GM21390 (cell line): ENCODE measurements around the gene TGFBR3.

ENCODE experiments used
- ATAC-seq: cut with Tn5 transposase; IDR thresholded peaks from one replicate; pipeline ENCODE4 v1.9.1; 2021; ENCODE audit not compliant: unreplicated experiment

TGFBR3 gene

DNA sequence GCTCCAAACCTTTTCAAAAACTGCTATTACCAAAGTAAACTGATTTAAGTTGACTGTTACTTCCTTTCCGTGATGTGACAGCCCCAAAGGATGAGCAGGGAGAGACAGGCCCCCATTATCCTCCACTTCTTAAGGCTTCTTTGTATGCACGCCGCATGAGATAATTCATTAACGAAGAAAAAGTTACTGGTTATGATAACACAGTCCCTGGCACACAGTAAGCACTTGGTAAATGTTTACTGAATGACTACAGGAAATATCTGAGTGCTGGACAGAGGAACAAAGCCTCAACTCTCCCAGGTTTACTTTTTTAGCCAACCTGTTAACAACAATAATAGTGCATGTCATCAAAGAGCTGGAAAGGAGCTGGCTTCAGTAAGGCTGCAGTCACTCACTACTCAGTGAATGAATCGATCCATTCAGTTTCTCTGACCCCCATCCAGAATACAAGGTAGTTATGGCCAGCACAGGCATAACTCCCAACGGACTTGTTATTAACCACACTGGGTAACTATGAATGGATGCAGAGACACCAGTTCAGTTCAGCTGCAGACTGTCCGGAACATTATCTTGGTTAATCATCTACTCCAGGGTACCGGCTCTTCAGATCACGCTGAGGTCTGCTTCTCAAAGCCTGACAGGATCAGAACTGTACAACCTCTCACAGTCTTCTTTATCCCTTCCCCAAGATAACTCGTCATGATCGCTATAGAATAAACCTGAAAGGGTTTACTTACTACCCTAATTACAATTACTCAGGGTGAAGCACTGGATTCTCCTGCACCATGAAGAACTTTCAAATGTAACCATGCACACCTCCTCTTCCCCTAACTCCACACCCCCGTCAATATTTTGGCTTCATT is 58.3 kb downstream of the TGFBR3 start:
- no peak for ATAC-seq

DNA sequence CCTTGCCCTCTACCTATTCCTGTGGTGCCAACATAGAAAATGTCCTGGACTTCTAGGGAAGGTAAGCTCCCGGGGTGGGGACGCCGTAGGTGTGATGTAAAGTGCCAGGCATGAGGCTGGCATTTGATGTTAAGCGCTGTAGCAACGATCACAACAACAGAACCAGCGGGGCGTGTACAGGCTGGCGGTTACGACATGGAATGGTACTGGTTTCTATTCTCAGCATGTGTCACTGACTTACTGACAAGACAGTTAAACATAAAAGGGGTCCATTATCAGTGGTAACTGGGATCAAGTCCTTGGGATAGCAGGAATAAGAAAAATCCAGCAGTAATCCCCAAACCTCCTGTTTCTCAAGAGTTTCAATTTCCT is 58.9 kb downstream of the TGFBR3 start:
- ATAC-seq, result no peak

DNA sequence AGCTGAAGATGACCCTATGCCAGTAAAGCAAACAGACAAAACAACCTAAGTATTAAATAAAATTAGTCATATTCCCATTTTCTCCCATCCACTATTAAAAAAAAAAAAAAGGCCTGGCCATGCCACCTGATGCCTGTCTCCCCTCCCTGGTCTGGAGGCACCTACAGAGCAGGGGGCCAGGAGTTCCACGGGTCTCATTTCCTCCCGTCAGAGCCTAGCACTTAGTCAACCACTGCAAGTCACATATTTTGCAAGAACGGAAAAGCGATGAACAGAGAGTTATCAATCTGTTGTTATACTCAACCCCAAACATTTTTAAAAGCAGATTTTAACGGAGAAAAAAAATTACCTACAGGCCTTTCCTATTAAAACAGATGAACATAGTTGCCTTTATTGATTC is 59.3 kb downstream of the TGFBR3 start:
- ATAC-seq, result no peak

DNA sequence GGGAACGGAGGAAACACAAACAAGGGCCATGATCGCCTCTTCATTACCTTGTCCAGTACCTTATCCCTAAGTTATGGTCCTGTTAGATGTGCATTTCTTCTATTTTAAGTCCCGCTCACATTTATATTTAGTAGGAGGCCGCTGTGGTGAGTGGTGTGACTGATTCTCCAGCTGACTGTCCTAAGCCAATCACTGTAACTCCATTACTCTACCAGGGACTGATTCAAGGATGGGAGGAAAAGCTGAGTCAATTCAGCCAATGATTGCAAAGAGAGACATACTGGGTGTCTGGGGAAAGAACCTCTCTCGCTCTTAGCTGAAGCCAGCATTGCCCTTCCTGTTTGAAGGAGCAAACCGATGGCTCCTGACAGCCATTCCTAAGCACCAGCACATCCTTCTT is 59.7 kb downstream of the TGFBR3 start:
- no peak for ATAC-seq

DNA sequence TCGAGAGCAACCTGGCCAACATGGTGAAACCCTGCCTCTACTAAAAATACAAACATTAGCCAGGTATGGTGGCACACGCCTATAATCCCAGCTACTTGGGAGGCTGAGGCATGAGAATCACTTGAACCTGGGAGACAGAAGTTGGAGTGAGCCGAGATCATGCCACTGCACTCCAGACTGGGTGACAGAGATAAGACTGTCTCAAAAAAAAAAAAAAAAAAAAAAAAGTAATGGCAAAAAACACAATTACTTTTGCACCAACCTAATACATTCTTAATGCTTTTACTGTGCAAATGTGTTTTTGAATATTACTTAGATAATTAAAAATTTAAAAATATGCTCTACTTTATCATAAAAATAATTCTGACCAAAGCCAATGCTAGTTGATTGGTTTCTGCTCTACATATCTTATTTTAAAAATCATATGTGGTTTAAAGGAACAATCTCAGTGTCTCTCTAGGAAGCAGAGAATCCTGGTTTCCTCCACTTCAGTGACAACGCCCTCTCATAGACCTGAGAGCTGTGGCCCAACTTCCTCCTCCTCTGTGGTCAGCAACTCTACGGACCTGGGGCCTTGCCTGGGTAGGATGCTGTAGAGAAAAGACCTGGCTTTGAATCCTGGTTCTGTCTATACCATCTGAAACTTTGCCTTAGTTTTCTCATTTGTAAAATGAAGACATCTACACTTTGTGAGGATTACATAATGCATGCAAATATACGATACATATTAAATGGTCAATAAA is 64.7 kb downstream of the TGFBR3 start:
- no peak for ATAC-seq

DNA sequence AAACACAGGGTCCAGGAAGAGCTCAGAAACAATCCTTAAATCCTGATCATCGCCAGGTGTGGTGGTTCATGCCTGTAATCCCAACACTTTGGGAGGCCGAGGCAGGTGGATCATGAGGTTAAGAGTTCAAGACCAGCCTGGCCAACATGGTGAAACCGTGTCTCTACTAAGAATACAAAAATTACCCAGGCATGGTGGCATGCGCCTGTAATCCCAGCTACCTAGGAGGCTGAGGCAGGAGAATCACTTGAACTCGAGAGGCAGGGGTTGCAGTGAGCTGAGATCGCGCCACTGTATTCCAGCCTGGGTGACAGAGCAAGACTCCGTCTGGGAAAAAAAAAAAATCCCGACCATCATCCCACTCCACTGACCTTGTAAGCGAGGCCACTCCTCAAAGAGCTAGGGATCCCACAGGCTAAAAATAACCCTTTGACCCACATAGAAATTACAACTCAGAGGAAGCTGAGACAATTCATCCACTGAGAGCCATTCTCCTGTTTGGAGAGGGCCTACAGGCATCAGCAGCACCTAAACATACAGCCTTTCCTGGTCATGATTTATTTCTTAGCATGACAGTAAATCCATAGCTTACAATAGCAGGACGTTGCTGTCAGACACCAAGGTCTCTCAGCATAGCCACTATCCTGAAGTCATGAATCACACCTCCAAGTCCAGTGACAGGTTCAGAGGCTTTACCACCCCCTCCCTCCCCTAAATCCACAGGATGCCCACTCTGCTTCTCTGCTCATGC is 66.7 kb downstream of the TGFBR3 start:
- ATAC-seq, result no peak

DNA sequence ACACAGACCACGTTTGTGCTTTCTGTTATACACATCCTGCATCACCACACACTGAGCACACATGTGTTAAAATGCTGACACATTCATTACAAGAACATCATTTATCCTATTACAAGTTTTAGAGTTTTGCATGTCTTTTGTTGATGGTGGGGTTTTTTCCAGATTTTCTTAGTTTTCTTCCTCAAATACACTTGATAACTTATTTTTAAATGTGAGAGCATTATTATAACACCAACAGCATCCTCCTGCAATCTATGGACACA is 67.3 kb downstream of the TGFBR3 start:
- ATAC-seq, result no peak

DNA sequence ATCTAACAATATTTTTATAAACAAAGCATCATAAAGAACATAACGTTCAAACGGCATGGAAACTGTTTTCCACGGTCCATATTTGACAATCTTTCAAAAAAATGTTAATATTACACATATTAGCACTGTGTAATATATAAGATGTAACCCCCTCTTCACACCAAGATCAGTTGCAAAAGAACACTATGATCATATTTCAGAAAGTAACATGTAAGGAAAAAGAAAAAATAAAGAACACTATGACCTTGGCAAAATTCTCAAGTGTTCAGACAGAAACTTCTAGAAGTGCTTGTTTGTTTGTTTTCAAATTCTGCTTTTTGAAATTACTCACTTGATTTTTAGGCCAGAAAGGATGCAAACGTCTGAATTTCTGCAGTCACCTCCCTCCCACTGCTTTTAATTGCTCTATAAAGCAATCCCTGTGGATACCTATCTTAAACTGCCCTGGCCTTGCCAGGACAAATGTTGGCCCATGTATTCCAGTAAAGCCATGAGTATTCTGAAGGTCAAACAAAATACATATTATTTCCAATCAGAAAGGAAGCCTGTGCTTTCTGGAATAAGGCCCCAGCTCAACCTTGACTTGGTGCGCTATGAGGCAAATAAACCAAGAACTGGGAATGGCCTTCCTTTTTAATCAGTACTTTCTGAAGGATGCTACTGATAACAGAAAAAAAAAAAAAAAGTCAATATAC is 68.6 kb downstream of the TGFBR3 start:
- ATAC-seq, result no peak

DNA sequence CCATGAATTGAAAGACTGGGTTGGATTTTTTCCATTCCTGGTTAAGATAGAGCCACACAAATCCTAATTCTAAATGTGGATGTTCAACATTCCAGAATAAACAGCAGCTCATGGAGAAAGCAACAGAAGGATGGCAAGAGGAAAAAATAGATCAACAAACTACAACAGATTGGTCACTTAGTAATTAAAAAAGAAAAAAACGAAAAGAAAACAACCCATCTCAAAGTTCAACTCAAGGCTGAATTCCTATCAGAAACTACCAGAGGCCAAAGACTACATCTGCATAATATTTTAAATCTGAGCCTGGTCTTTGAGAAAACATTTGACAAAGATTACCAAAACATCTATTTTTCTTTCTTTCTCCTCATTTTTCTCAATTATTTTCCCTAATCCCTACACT is 69.9 kb downstream of the TGFBR3 start:
- ATAC-seq, result no peak

DNA sequence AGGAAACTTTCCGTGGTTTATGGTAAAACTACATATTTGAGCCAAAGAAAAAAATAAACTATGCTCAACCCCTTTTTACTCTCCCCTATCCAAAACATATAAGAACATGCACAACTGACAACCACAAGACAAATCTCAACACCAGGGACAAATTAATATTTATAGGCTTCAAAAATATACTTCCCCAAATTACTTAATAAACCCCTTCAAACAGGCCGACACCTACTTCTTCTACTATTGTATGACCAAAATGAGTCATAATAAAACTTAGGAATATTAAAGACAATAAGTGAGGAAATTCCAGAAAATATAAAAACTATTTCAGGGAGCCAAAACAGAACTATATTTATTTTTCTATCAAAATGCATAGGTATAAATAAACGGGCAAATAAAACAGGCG is 71.5 kb downstream of the TGFBR3 start:
- no peak for ATAC-seq

DNA sequence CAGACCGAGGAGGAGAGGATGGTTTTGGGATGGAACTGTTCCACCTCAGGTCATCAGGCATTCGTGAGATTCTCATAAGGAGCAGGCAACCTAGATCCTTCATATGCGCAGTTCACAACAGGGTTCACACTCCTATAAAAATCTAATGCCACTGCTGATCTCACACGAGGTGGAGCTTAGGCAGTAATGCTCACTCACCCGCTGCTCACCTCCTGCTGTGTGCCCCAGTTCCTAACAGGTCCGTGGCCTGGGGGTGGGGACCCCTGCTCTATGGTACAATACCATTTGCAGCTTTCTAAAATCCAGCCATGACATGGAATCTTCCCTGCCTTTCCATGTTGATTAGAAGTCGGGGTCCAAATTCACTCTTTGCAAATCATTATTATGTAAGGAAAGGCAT is 72.1 kb downstream of the TGFBR3 start:
- no peak for ATAC-seq

DNA sequence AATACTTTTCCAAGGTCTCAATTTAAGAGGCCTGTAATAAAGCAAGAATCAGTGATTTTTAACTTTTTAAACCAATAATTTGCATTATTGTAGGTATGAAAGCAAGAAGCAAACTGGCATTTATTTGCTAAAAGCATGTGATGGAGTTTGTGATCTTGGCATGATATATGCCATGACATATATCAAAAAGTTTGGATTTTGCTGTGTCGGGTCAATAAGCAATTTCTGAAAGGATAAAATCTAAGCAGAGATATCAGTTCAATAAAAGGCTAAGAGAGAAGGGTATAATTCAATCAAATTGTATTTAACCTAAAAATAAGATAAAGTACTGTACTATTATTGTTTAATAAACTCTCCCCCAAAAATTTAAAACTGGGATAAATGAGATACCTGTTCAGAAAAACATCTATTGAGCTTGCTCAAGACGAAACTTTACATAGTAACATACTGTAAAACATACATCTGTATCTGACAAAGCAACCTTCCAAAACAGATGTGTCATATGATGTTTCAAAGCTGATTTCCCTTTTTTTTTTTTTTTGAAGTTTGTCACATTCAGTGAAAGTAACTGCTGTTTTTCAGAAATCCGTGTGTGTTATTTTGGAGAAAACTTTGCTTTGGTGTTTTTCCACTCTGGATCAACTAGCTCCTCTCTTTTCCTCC is 74.5 kb downstream of the TGFBR3 start:
- ATAC-seq, result no peak

DNA sequence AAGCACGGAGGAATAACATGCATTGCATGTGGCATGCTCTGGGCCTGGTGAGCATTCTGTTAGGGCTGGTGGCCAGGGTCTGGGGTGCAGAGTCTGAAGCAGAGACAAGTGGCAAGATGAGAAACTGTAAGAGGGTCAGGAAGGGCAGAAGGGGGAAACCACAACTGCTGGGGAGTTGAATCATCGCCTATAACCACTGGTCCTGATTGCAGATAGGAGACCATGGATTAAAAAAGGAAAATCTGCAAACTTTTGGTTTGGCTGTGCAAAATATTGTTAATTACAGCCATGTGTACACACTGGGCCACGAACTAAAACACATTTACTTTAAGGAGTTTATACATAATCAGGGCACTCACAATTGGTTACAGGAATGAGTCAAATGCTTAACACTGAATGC is 76.6 kb downstream of the TGFBR3 start:
- ATAC-seq, result no peak

DNA sequence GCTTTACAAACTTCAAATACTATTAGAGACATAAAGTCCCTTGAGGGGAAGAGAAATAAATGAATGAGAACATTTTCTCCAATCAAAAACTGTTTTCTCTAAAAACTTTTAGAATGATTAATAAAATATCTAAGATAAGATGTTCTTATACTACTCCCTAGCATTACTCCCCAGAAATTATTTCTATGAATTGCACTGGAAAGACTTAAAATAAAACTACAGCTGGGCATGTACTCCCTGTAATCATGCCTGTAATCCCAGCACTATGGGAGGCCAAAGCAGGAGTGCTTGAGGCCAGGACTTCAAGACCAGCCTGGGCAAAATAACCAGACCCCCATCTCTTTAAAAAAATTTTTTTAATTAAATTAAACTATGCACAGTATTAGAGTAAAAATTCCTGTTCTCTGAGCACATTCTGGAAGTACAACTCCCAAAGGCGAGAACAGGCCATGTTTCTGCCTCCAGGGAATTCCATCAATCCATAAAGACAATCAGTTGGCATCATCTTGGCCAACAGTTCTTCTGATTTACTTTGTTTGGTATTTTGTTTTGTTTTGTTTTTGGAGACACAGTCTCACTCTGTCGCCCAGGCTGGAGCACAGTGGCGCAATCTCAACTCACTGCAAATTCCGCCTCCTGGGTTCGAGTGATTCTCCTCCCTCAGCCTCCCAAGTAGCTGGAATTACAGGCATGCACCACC is 77.9 kb downstream of the TGFBR3 start:
- ATAC-seq, result no peak

DNA sequence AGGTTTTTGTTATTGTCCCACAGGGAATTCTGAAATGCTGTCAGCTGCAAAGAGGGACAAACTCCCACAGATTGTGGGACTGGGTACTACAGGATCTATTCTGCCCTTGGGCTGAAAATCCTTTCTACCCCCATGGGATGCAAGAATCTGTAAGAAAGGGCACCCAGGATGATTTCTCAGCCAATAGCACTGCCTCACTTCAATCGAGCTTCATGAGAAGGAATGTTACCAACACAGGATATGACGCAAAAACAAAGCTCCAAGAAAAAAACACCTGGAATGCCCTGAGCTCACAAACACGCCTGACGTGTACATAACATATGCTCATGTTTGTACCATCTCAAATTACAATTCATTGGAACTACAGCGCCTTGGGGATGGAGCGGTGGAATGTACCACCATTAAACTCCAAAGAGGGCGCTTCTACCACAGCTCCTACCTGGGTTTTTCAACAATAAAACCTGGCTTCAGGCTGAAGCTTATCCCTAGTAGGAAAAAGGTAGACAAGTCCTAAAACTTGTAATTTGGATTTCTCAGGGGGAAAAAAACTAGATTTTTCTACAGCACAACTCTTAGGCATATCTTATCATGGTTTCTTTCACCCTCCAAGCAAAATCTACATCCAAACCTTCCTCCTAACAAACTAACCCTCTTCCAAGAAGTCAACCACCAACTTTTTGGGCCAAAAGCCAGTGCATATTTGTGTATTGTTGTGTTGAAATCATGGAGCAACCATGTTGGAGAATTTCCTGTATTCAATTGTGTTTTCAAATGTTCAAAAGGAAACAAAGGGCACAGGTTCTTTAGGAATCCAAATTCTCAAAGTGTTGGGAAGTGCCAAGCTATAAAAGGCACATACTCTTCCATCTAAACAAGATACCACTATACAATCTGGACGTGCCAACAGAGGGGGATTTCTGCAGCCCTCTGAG is 78.9 kb downstream of the TGFBR3 start:
- ATAC-seq, result no peak

DNA sequence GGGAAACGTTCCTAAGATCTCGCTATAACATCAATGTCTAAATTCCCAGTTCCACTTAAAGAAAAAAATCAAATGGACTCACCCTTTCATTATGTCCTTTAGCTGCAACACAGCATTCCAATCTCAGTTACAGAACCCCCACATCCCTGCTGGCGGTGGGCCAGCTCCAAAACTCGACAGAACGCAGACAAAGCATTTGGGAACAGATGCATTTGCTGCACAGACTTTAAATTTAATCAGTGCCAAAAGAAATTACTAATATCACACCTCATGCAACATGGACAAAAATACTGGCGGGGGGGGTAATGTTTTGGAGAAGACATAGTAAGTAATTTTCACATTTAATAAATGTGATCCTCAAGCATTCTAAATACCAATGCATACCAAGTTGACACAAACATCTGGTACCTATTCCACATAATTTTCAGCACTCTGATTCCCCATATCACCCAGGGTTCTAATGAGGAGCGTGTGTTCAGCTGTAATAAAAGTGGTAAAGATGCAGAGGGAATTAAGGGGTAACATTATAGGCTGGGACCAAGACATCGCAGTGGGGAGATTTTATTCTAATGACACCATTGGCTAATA is 79.7 kb downstream of the TGFBR3 start:
- ATAC-seq, result no peak

DNA sequence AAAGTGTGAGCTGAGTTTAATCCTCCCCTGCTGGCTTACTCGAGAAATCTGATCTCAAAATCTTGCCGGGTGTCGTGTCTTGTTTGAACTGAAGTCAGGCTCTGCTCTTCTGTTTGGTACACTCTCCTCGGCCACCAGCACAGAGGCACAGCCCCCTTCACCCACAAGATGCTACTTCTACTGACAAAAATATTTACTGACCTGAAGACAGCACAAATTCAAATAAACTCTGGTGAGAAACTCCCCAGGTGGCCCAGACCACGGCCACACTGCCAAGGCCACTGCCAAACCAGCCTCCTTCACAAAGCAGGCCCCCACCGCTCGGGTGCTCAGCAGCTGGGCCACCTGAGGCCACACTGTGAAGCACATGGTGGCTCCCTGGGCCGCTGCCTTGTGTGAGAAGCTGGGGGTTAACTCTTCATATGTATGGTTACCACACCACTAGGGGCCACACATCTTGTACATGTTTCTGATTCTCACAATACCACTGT is 80.6 kb downstream of the TGFBR3 start:
- no peak for ATAC-seq

DNA sequence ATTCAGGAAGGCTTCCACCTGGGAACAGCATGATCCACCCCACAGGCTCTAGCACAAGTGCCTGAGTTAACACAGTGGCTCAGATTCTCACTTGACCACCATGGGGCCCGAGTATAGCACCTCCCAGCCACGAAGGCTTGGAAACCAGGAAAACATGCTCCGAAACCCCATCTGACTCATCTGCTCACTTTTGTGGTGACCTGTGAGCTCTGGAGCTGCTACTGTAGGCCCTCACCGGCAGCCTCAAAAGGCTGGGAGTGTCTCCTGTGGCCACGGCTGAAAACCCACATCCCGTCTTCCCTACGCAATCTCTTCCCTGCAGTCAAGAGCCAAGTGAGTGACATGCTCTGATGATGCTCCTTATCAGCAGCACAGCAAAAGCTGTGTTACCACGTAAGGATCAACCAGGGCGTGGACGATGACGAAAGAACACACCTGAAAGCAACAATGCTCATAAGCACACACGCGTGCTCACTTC is 81.4 kb downstream of the TGFBR3 start:
- ATAC-seq, result peak; percentile 4
